ENCODE results near the gene TREH. TPM values are rescaled to one million over a fixed set of nuclear protein-coding genes. Genes with fewer than 3 reads are reported as not detected.

TREH gene
- total RNA-seq, 1 experiment from 2014 or later, result not detected

- POLR2A ChIA-PET (ENCODE audit: low non-redundant PET), result no interaction called here
- Histone ChIP-seq H3K27me3 (replicated peaks; ENCODE audit: insufficient read depth, low read depth, low read length, poor library complexity) (peaks cover 4% of the 10 kb centered on the region), H3K27ac (ENCODE audit: low read depth, low read length, poor library complexity, severe bottlenecking) (no peak overlapping the region), H3K4me3 (ENCODE audit: low read depth, low read length, poor library complexity, severe bottlenecking) (no peak overlapping the region), H3K4me1 (ENCODE audit: insufficient read depth, low read length, poor library complexity, severe bottlenecking) (no peaks in the 10 kb centered on the region), H3K9me3 (ENCODE audit: low read depth, low read length, poor library complexity, severe bottlenecking) (no peaks in the 10 kb centered on the region), H3K36me3 (ENCODE audit: insufficient read depth, low read length, poor library complexity, severe bottlenecking) (no peaks in the 10 kb centered on the region)
- BruUV-seq (replicated peaks), result no TSS peak
- CTCF ChIA-PET, result no interaction called here
- TF ChIP-seq CTCF (conservative IDR thresholded peaks at IDR 0.05; ENCODE audit: low read depth, low read length), result no peak
- no peak for TF ChIP-seq EZH2 (IDR thresholded peaks at IDR 0.05; ENCODE audit: borderline replicate concordance, low read depth, low read length, poor library complexity, severe bottlenecking)
- intact Hi-C loops (cut with micrococcal nuclease; ENCODE audit: unreplicated experiment), result no loop called here
- no peak for DNase-seq (ENCODE audit: low spot score)
Measured at GRCh38 chr11:118666371-118666770, 13.1 kb downstream of the TREH start.

- ChIA-PET POLR2A (ENCODE audit: low non-redundant PET) (no interaction called here), CTCF (interaction anchor here (0.6 kb wide), 1 partner anchor 9 kb away, joined by 9 read pairs; no protein-coding TSS in a partner anchor)
- Histone ChIP-seq H3K36me3 (ENCODE audit: insufficient read depth, low read length, poor library complexity, severe bottlenecking) (no peaks in the 10 kb centered on the region), H3K4me3 (ENCODE audit: low read depth, low read length, poor library complexity, severe bottlenecking) (no peak overlapping the region), H3K9me3 (ENCODE audit: low read depth, low read length, poor library complexity, severe bottlenecking) (no peaks in the 10 kb centered on the region), H3K4me1 (ENCODE audit: insufficient read depth, low read length, poor library complexity, severe bottlenecking) (no peaks in the 10 kb centered on the region), H3K27me3 (replicated peaks; ENCODE audit: insufficient read depth, low read depth, low read length, poor library complexity) (no peaks in the 10 kb centered on the region), H3K27ac (ENCODE audit: low read depth, low read length, poor library complexity, severe bottlenecking) (no peak overlapping the region)
- intact Hi-C loops (cut with micrococcal nuclease; ENCODE audit: unreplicated experiment), result no loop called here
- no TSS peak for BruUV-seq (replicated peaks)
- DNase-seq (ENCODE audit: low spot score), result no peak
- TF ChIP-seq CTCF (conservative IDR thresholded peaks at IDR 0.05; ENCODE audit: low read depth, low read length), result no peak
- no peak for TF ChIP-seq EZH2 (IDR thresholded peaks at IDR 0.05; ENCODE audit: borderline replicate concordance, low read depth, low read length, poor library complexity, severe bottlenecking)
Measured at GRCh38 chr11:118663902-118664301, 15.5 kb downstream of the TREH start.

GRCh38 chr11:118663381-118663780 lies 16.1 kb downstream of the TREH start:
- intact Hi-C loops (cut with micrococcal nuclease; ENCODE audit: unreplicated experiment), result no loop called here
- H3K27ac ChIP-seq (ENCODE audit: low read depth, low read length, poor library complexity, severe bottlenecking), result no peak overlapping the region
- no peak for TF ChIP-seq EZH2 (IDR thresholded peaks at IDR 0.05; ENCODE audit: borderline replicate concordance, low read depth, low read length, poor library complexity, severe bottlenecking)
- no TSS peak for BruUV-seq (replicated peaks)
- POLR2A ChIA-PET (ENCODE audit: low non-redundant PET), result no interaction called here
- H3K9me3 ChIP-seq (ENCODE audit: low read depth, low read length, poor library complexity, severe bottlenecking), result no peaks in the 10 kb centered on the region
- no peaks in the 10 kb centered on the region for H3K27me3 ChIP-seq (replicated peaks; ENCODE audit: insufficient read depth, low read depth, low read length, poor library complexity)
- H3K4me3 ChIP-seq (ENCODE audit: low read depth, low read length, poor library complexity, severe bottlenecking), result no peak overlapping the region
- CTCF ChIA-PET, result interaction anchor here (0.6 kb wide), 1 partner anchor 9 kb away, joined by 9 read pairs; no protein-coding TSS in a partner anchor
- no peaks in the 10 kb centered on the region for H3K4me1 ChIP-seq (ENCODE audit: insufficient read depth, low read length, poor library complexity, severe bottlenecking)
- no peak for DNase-seq (ENCODE audit: low spot score)
- H3K36me3 ChIP-seq (ENCODE audit: insufficient read depth, low read length, poor library complexity, severe bottlenecking), result no peaks in the 10 kb centered on the region

Measured in A673 (cell line).